Large intestine (tissue), 3 donors: ENCODE results near the gene TSPAN18. TPM values are rescaled to one million over a fixed set of nuclear protein-coding genes. Genes with fewer than 3 reads are reported as not detected.

Experiments used
- DNase-seq, 2 donors: peaks; one replicate each; pipeline versions ENCODE4 v3.0.0 to v3.0.0-alpha.2; 2013
- H3K27ac ChIP-seq: one replicate; pipeline ENCODE4 v1.5.1; 2013; ENCODE audit warnings: low read length
- H3K27me3 ChIP-seq: 2 replicates; pipeline ENCODE4 v1.6.1; 2013; ENCODE audit warnings: low read length; ENCODE audit not compliant: control insufficient read depth, insufficient read depth
- H3K36me3 ChIP-seq: 2 replicates; pipeline ENCODE4 v1.6.1; 2013; ENCODE audit warnings: low read length; ENCODE audit not compliant: control insufficient read depth, insufficient read depth
- H3K4me1 ChIP-seq: one replicate; pipeline ENCODE4 v1.6.1; 2013; ENCODE audit warnings: low read length; ENCODE audit not compliant: control insufficient read depth, insufficient read depth
- H3K4me3 ChIP-seq: one replicate; pipeline ENCODE4 v1.5.1; 2013; ENCODE audit warnings: low read length
- H3K9me3 ChIP-seq: one replicate; pipeline ENCODE4 v1.6.1; 2013; ENCODE audit warnings: mild to moderate bottlenecking, low read depth, low read length, moderate library complexity; ENCODE audit not compliant: control insufficient read depth
- WGBS: methylation state at CpG from one replicate; pipeline ENCODE4 v1.1.5; 2013; ENCODE audit warnings: low lambda C conversion rate; ENCODE audit not compliant: insufficient coverage; 5-methylcytosine and 5-hydroxymethylcytosine counted together
- polyA plus RNA-seq: library from polyadenylated mRNA; unstranded; fragments of 120-200 nt; gene quantifications from one replicate; pipeline ENCODE4 v1.2.1, GENCODE V29; 2013

The TSPAN18 gene
- polyA plus RNA-seq, 1 donor = 59.1 TPM

DNA sequence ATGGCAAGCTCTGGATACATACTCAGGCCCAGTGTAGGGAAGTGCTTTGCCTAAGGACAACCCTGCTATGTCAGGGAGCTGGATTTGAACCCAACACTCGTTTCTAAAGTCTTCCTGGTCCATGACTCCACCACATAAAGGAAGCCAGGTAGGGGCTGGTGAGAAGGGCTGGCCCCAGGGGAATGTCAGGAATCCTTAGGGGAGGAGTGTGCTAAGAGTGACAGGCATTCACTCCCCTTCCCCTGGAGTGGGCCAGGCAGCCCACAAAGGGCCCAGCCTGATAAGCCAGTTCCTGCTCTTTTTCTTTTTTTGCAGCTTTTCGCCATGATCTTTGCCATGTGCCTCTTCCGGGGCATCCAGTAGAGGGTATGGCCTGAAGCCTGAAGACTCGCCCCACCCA lies 202.1 kb downstream of the TSPAN18 start:
- no peak for DNase-seq
- peaks cover 22% of the 10 kb centered on the region for H3K36me3 ChIP-seq
- no peaks in the 10 kb centered on the region for H3K4me1 ChIP-seq
- no peak overlapping the region for H3K27ac ChIP-seq
- no peaks in the 10 kb centered on the region for H3K9me3 ChIP-seq
- H3K4me3 ChIP-seq = no peak overlapping the region
- no CpG with 5 or more reads among the region's 4 CpGs for WGBS
- H3K27me3 ChIP-seq = no peaks in the 10 kb centered on the region

DNA sequence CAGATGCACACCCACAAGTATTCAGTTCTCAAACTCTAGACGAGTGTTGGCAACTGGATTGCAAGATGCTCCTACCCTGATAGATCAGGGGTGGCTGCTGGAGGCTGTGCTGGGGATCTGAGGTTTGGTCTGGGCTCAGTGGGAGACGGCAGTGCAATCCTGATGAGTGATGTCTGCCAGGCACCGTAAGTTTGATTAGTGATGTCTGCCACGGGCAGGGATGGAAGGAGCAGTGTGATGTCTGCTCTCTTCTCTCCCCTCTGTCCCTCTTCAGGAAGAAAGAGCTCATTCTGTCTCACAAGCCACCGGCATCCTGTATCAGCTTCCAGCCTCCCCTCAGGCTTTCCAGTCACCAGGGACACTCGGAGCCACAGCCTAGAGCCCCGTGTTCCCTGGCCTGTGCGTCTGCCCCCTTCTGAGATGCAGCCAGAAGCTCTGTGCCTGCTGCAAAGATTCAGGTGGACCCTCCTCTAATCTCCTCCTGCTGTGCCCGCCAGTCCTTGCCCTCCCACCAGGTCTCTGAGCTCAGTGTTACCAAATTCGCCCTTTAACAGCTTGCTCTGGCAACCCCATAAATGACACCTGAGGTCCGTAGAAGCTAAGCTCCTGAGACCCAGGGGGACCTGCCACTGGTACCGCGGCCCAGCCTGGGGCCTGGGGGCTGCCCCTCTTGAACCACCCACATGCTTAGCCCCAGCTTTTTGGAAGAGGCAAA lies 204.0 kb downstream of the TSPAN18 start:
- WGBS = no CpG with 5 or more reads among the region's 13 CpGs
- Histone ChIP-seq H3K36me3 (peaks cover 36% of the 10 kb centered on the region), H3K4me3 (no peak overlapping the region), H3K27ac (no peak overlapping the region), H3K4me1 (no peaks in the 10 kb centered on the region), H3K27me3 (no peaks in the 10 kb centered on the region), H3K9me3 (no peaks in the 10 kb centered on the region)
- DNase-seq = no peak

DNA sequence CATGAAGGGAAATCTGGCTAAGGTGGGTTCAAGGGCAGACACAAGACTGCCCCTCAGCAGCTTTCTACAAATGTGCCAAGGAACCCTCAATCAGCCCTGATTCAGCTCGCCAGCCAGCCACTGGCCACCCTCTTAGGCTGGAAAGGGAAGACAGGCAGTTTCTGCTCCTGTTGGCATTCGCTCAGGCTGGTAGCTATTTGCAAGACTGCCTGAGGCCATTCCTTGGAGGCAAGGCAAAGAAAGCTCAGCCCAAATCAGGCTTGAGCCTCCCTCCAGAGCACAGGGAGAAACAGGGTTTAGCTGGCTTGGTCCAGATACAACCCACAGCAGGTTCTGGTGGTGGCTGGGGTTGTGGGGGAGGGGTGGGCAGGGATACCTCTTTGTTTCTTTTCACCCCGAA lies 204.7 kb downstream of the TSPAN18 start:
- Histone ChIP-seq H3K27me3 (no peaks in the 10 kb centered on the region), H3K36me3 (peaks cover 40% of the 10 kb centered on the region), H3K4me1 (no peaks in the 10 kb centered on the region), H3K27ac (no peak overlapping the region), H3K4me3 (no peak overlapping the region), H3K9me3 (no peaks in the 10 kb centered on the region)
- DNase-seq = no peak
- no CpG with 5 or more reads among the region's 3 CpGs for WGBS

DNA sequence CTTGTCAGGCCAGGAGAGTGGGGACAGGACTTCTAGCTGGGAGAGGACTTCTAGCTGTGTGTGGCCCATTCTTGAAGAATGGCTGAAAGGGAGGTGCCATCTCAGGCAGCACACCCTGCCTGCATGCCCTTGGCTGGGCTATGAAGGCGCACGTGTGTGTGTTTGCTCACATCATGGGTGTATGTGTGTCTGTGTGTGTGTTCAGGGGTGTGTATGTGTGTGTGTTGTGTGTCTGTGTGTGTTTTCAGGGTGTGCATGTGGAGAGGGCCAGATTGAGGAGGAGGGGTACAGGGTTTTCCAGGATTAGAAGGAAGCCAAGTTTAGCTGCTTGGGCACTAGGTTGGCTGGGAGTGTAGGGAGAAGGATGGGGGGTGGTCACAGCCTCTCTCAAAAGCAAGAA lies 207.3 kb downstream of the TSPAN18 start:
- Histone ChIP-seq H3K27ac (no peak overlapping the region), H3K27me3 (no peaks in the 10 kb centered on the region), H3K4me1 (no peaks in the 10 kb centered on the region), H3K9me3 (no peaks in the 10 kb centered on the region), H3K4me3 (no peak overlapping the region), H3K36me3 (peaks cover 48% of the 10 kb centered on the region)
- WGBS = no CpG with 5 or more reads among the region's 2 CpGs
- DNase-seq = no peak

DNA sequence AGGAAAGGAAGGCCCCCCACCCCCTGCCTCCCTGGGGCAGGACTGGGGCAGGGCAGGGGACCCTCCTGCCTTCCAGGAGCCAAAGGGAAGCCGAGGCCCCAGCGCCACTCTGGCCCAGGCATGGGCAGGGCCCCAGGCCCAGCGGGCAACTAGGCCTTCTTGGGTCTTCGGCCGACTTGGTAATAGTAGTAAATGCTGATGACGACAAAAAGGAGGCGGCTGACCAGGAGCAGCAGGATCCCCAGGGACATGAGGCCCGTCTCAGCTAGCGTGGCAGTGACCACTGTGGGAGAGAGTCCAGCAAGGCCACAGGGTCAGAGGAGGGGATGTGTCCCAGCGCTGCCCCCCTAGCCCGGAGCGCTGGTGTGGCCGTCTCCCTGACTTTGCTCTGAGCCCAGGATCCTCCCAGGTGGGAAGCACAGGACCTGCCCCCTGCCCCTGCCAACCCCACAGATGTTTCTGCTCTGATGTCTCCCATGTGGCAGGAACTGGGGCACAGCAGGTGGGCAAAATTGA lies 208.0 kb downstream of the TSPAN18 start:
- Histone ChIP-seq H3K4me3 (no peak overlapping the region), H3K36me3 (peaks cover 41% of the 10 kb centered on the region), H3K4me1 (no peaks in the 10 kb centered on the region), H3K27ac (no peak overlapping the region), H3K27me3 (no peaks in the 10 kb centered on the region), H3K9me3 (no peaks in the 10 kb centered on the region)
- no peak for DNase-seq
- WGBS = no CpG with 5 or more reads among the region's 13 CpGs

DNA sequence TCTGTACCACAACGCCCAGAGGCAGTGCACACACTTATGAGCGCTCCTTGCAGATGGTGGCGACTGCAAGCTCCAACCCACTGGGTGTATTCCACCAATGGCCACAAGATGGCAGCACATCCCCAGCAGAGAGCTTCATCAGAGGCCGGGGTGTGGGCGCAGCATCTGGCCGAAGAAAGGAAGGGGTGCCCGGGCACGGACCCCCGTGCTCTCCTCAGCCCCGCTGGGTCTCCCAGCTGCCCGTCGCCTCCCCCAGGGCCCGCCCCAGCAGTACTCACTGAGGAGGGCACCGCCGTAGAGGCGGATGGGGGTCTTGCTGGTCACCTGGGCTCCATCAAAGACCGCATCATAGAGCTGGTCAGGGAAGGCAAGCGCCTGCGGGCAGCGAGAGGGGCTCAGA lies 209.8 kb downstream of the TSPAN18 start:
- H3K27ac ChIP-seq = no peak overlapping the region
- no peaks in the 10 kb centered on the region for H3K4me1 ChIP-seq
- DNase-seq = peak; percentile 70 to 74
- no peaks in the 10 kb centered on the region for H3K9me3 ChIP-seq
- H3K4me3 ChIP-seq = no peak overlapping the region
- no peaks in the 10 kb centered on the region for H3K27me3 ChIP-seq
- WGBS = no CpG with 5 or more reads among the region's 20 CpGs
- peaks cover 40% of the 10 kb centered on the region for H3K36me3 ChIP-seq

DNA sequence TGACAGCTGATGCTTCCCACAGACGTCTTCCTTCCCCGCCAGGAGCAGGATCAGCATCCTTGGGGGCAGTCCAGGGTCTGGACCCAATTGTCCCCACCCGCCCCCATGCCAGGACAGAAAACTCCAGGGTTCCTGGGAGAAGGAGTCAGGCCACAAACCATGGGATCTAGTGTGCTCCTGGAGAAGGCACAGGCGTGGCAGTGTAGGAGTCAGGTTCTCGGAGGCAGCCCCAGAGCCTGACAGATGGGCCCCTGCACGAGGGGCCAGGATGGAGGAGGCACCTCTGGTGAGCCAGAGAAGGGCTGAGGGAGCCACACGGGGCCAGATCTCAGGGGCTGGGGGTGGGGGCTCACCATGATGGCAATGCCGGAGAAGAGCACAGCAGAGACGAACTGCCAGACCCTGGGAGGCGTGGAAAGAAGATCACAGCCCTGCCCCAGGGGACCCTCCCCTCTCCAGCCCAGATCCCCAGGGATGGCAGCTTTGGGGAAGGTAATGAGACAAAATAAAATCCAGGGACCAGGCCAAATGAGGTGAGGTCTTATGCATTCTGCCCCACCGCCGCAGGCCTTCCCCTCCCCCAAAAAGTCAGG lies 210.3 kb downstream of the TSPAN18 start:
- Histone ChIP-seq H3K4me1 (peaks cover 1% of the 10 kb centered on the region), H3K36me3 (peaks cover 40% of the 10 kb centered on the region), H3K27ac (no peak overlapping the region), H3K9me3 (no peaks in the 10 kb centered on the region), H3K27me3 (no peaks in the 10 kb centered on the region), H3K4me3 (no peak overlapping the region)
- DNase-seq = no peak
- no CpG with 5 or more reads among the region's 12 CpGs for WGBS

DNA sequence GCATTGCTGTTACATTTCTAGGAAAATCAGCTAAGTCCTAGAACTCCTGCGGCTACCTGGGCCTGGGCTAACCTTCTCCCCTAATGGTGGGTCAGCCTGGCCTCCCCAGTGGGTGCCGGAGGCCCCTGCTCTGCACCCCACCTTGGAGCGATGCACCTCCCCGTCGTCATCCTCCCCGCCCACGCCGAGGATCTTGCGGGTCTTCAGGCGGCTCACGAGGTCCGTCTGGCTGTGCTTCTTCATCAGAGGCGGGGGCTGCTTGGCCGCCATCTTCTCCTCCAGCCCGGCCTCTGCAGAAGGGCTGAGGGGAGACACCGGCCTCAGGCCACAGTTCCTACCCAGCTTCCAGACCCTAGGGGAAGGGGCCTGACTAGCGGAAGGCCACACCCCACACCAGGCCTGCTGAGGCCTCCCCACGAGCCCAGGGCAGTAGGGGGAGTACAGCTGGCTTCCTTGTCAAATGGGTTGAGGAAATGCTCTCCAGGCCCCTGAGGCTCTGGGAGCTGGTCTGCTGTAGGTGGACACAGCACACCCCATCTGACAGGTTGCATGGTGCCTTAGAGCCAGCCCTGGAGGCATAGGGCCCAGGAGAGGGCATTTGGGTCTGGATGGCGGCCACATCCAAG lies 211.4 kb downstream of the TSPAN18 start:
- WGBS = 100% methylated on average over 1 of the region's 19 CpGs
- Histone ChIP-seq H3K27ac (no peak overlapping the region), H3K36me3 (peaks cover 40% of the 10 kb centered on the region), H3K9me3 (no peaks in the 10 kb centered on the region), H3K4me1 (peaks cover 12% of the 10 kb centered on the region), H3K4me3 (no peak overlapping the region), H3K27me3 (no peaks in the 10 kb centered on the region)
- no peak for DNase-seq

DNA sequence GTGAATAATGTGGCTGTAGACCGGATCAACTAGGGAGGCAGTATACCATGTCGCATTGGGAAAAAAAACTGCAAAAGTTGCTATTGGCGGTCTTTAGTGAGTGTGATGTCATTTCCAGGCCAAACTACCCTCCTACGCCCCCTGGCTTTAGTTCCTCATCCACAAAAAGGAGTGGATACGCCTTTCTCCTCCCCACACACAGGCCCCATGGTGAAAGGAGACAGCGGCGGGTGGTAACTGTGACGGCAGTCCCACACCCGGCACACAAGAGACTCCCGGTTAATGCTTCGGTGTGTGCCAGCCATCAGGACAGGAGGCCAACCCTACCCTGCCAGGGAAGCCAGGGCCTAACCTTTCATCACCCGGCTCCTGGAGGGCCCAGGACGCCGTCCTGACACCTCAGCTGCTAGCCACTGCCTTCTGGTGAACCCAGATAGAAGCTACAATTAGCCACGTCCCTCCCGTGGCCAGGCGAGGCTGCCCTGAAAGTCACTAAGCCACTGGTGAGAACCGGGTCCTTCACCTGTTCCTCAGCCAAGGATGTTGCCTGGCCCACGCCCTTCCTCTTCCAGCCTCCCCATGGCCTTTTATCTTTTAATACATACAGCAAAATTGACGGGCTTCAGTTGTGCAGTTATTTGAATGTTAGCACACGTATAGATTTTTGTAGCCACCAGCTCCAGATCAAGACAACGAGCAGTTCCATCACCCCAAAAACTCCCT lies 213.1 kb downstream of the TSPAN18 start:
- 50% methylated on average over 2 of the region's 22 CpGs for WGBS
- peaks cover 26% of the 10 kb centered on the region for H3K4me1 ChIP-seq
- no peak overlapping the region for H3K4me3 ChIP-seq
- no peak overlapping the region for H3K27ac ChIP-seq
- DNase-seq = no peak
- H3K36me3 ChIP-seq = peaks cover 28% of the 10 kb centered on the region
- H3K9me3 ChIP-seq = no peaks in the 10 kb centered on the region
- no peaks in the 10 kb centered on the region for H3K27me3 ChIP-seq

DNA sequence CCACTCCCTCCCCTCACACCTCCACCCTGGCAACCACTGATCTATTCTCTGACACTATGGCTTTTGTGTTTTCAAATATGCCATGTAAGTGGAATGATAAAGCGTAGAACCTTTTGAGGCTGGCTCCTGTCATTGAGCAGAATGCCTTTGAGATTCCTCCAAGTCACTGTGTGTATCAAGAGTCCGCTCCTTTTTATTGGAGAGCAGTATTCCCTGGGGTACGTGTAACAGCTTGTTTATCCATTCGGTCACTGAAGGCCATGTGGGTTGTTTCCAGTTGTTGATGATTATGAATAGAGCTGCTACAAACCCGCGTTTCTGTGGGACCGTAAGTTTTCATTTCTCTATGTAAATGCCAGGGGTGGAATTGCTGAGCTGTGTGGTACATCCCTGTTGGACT lies 213.6 kb downstream of the TSPAN18 start:
- Histone ChIP-seq H3K4me1 (peaks cover 26% of the 10 kb centered on the region), H3K4me3 (no peak overlapping the region), H3K27ac (no peak overlapping the region), H3K27me3 (no peaks in the 10 kb centered on the region), H3K36me3 (peaks cover 24% of the 10 kb centered on the region), H3K9me3 (no peaks in the 10 kb centered on the region)
- 80% methylated on average over 1 of the region's 7 CpGs for WGBS
- no peak for DNase-seq
